ENCODE results near the gene TEX55.

Gene TEX55

GRCh38 chr3:119181765-119182164, 35.8 kb downstream of the TEX55 start:
- no peaks in the 10 kb centered on the region for H3K36me3 Mint-ChIP-seq
- no peak for ATAC-seq
- no peaks in the 10 kb centered on the region for H3K9me3 Mint-ChIP-seq
- peaks cover 18% of the 10 kb centered on the region for H3K27me3 Mint-ChIP-seq
- H3K4me1 Mint-ChIP-seq: no peaks in the 10 kb centered on the region
- no peak overlapping the region for H3K27ac Mint-ChIP-seq
- H3K4me3 Mint-ChIP-seq: no peak overlapping the region

- no peak for ATAC-seq
- H3K4me3 Mint-ChIP-seq: no peak overlapping the region
- peaks cover under 1% of the 10 kb centered on the region for H3K27me3 Mint-ChIP-seq
- no peaks in the 10 kb centered on the region for H3K4me1 Mint-ChIP-seq
- no peak overlapping the region for H3K27ac Mint-ChIP-seq
- no peaks in the 10 kb centered on the region for H3K9me3 Mint-ChIP-seq
- H3K36me3 Mint-ChIP-seq: no peaks in the 10 kb centered on the region
Measured at GRCh38 chr3:119184111-119184510, 38.1 kb downstream of the TEX55 start.

- no peaks in the 10 kb centered on the region for H3K36me3 Mint-ChIP-seq
- no peaks in the 10 kb centered on the region for H3K9me3 Mint-ChIP-seq
- no peaks in the 10 kb centered on the region for H3K27me3 Mint-ChIP-seq
- H3K4me1 Mint-ChIP-seq: no peaks in the 10 kb centered on the region
- no peak overlapping the region for H3K4me3 Mint-ChIP-seq
- no peak overlapping the region for H3K27ac Mint-ChIP-seq
- ATAC-seq: no peak
Measured at GRCh38 chr3:119184796-119185570, 39.0 kb downstream of the TEX55 start.

- no peak for ATAC-seq
- H3K4me1 Mint-ChIP-seq: no peaks in the 10 kb centered on the region
- no peak overlapping the region for H3K4me3 Mint-ChIP-seq
- H3K9me3 Mint-ChIP-seq: no peaks in the 10 kb centered on the region
- no peaks in the 10 kb centered on the region for H3K36me3 Mint-ChIP-seq
- no peak overlapping the region for H3K27ac Mint-ChIP-seq
- no peaks in the 10 kb centered on the region for H3K27me3 Mint-ChIP-seq
Measured at GRCh38 chr3:119187266-119187665, 41.3 kb downstream of the TEX55 start.

- no peaks in the 10 kb centered on the region for H3K9me3 Mint-ChIP-seq
- H3K36me3 Mint-ChIP-seq: no peaks in the 10 kb centered on the region
- no peak overlapping the region for H3K27ac Mint-ChIP-seq
- no peaks in the 10 kb centered on the region for H3K27me3 Mint-ChIP-seq
- no peak overlapping the region for H3K4me3 Mint-ChIP-seq
- no peak for ATAC-seq
- H3K4me1 Mint-ChIP-seq: no peaks in the 10 kb centered on the region
Measured at GRCh38 chr3:119191800-119192199, 45.8 kb downstream of the TEX55 start.

- no peaks in the 10 kb centered on the region for H3K9me3 Mint-ChIP-seq
- no peaks in the 10 kb centered on the region for H3K4me1 Mint-ChIP-seq
- no peak overlapping the region for H3K4me3 Mint-ChIP-seq
- no peaks in the 10 kb centered on the region for H3K27me3 Mint-ChIP-seq
- no peak overlapping the region for H3K27ac Mint-ChIP-seq
- no peak for ATAC-seq
- no peaks in the 10 kb centered on the region for H3K36me3 Mint-ChIP-seq
Measured at GRCh38 chr3:119194237-119195150, 48.5 kb downstream of the TEX55 start.

GRCh38 chr3:119195151-119195476, 49.1 kb downstream of the TEX55 start:
- Mint-ChIP-seq H3K9me3 (no peaks in the 10 kb centered on the region), H3K36me3 (no peaks in the 10 kb centered on the region), H3K4me3 (no peak overlapping the region), H3K27ac (no peak overlapping the region), H3K27me3 (no peaks in the 10 kb centered on the region), H3K4me1 (no peaks in the 10 kb centered on the region)
- ATAC-seq: no peak

GRCh38 chr3:119195911-119196310, 49.9 kb downstream of the TEX55 start:
- Mint-ChIP-seq H3K4me1 (no peaks in the 10 kb centered on the region), H3K27me3 (no peaks in the 10 kb centered on the region), H3K36me3 (no peaks in the 10 kb centered on the region), H3K9me3 (no peaks in the 10 kb centered on the region), H3K27ac (no peak overlapping the region), H3K4me3 (no peak overlapping the region)
- ATAC-seq: no peak
